ENCODE measurements around the gene TMEM239. TPM values are rescaled to one million over a fixed set of nuclear protein-coding genes. Genes with fewer than 3 reads are reported as not detected.

TMEM239 gene
- total and polyA plus RNA-seq, 2 donors = under 0.01 to 0.05 TPM

GRCh38 chr20:2798095-2798805 is 17.9 kb upstream of the TMEM239 start:
- Histone ChIP-seq H3K4me1 (ENCODE audit: control insufficient read depth in 2 of 2, insufficient read depth in 2 of 2, low read length in 2 of 2) (peaks cover 10 to 25% of the 10 kb centered on the region in 2 donors), H3K9me3 (ENCODE audit: control insufficient read depth in 2 of 2, insufficient read depth in 1 of 2, low read length in 1 of 2) (peaks cover 0 to 12% of the 10 kb centered on the region in 2 donors), H3K27me3 (ENCODE audit: control insufficient read depth in 2 of 2, insufficient read depth in 1 of 2, low read length in 1 of 2) (peaks cover 31 to 50% of the 10 kb centered on the region in 2 donors), H3K4me3 (ENCODE audit: low read length in 2 of 2) (no peak overlapping the region), H3K36me3 (ENCODE audit: control insufficient read depth in 2 of 2, insufficient read depth in 2 of 2, low read length in 1 of 2) (peaks cover 9 to 12% of the 10 kb centered on the region in 2 donors), H3K27ac (ENCODE audit: low read depth in 1 of 2, low read length in 1 of 2) (no peak overlapping the region)
- DNase-seq (ENCODE audit: low read depth in 6 of 9, low spot score in 9 of 9) = no peak
- 96% methylated on average over 19 of the region's 19 CpGs for WGBS

DNA sequence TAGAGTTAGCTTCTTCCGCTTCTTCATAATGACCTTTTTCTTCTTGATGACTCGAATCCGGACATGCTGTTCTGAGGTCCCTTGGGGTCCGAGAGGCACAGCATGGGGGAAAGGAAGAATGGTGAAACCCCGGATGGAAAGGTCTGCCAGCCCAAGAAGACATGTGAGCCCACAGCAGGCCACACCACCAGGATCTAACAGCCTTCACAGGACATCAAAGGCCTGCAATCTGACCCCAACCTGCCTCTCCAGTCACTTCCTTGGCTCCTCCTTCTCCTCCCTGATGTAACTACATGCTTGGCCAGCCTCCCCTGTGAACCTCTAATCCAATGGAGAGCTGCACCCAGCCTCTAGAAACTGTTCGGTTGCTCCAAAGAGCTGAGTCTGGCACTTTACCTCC is 17.4 kb upstream of the TMEM239 start:
- 95% methylated on average over 6 of the region's 6 CpGs for WGBS
- H3K4me1 ChIP-seq (ENCODE audit: control insufficient read depth in 2 of 2, insufficient read depth in 2 of 2, low read length in 2 of 2) = peaks cover 10 to 25% of the 10 kb centered on the region in 2 donors
- H3K36me3 ChIP-seq (ENCODE audit: control insufficient read depth in 2 of 2, insufficient read depth in 2 of 2, low read length in 1 of 2) = peaks cover 9 to 12% of the 10 kb centered on the region in 2 donors
- H3K27ac ChIP-seq (ENCODE audit: low read depth in 1 of 2, low read length in 1 of 2) = no peak overlapping the region
- no peak for DNase-seq (ENCODE audit: low read depth in 6 of 9, low spot score in 9 of 9)
- peaks cover 37 to 56% of the 10 kb centered on the region in 2 donors for H3K27me3 ChIP-seq (ENCODE audit: control insufficient read depth in 2 of 2, insufficient read depth in 1 of 2, low read length in 1 of 2)
- peak overlapping the region in 1 of 2 donors; percentile 65 for H3K4me3 ChIP-seq (ENCODE audit: low read length in 2 of 2)
- peaks cover 0 to 12% of the 10 kb centered on the region in 2 donors for H3K9me3 ChIP-seq (ENCODE audit: control insufficient read depth in 2 of 2, insufficient read depth in 1 of 2, low read length in 1 of 2)

- Histone ChIP-seq H3K9me3 (ENCODE audit: control insufficient read depth in 2 of 2, insufficient read depth in 1 of 2, low read length in 1 of 2) (peaks cover 0 to 12% of the 10 kb centered on the region in 2 donors), H3K27ac (ENCODE audit: low read depth in 1 of 2, low read length in 1 of 2) (no peak overlapping the region), H3K4me1 (ENCODE audit: control insufficient read depth in 2 of 2, insufficient read depth in 2 of 2, low read length in 2 of 2) (peaks cover 10 to 25% of the 10 kb centered on the region in 2 donors), H3K4me3 (ENCODE audit: low read length in 2 of 2) (peak overlapping the region; percentile 61 to 65), H3K27me3 (ENCODE audit: control insufficient read depth in 2 of 2, insufficient read depth in 1 of 2, low read length in 1 of 2) (peaks cover 41 to 60% of the 10 kb centered on the region in 2 donors), H3K36me3 (ENCODE audit: control insufficient read depth in 2 of 2, insufficient read depth in 2 of 2, low read length in 1 of 2) (peaks cover 9 to 12% of the 10 kb centered on the region in 2 donors)
- WGBS = 37% methylated on average over 9 of the region's 9 CpGs
- peak in 1 of 9 donors; percentile 7 for DNase-seq (ENCODE audit: low read depth in 6 of 9, low spot score in 9 of 9)
Observed at GRCh38 chr20:2799271-2799670, 16.9 kb upstream of the TMEM239 start.

GRCh38 chr20:2799688-2800520 is 16.3 kb upstream of the TMEM239 start:
- WGBS = 2% methylated on average over 61 of the region's 61 CpGs
- H3K4me1 ChIP-seq (ENCODE audit: control insufficient read depth in 2 of 2, insufficient read depth in 2 of 2, low read length in 2 of 2) = peaks cover 10 to 25% of the 10 kb centered on the region in 2 donors
- peak in 3 of 9 donors; percentile 17 to 57 (median 25) for DNase-seq (ENCODE audit: low read depth in 6 of 9, low spot score in 9 of 9)
- H3K4me3 ChIP-seq (ENCODE audit: low read length in 2 of 2) = peak overlapping the region; percentile 61 to 65
- peaks cover 9 to 12% of the 10 kb centered on the region in 2 donors for H3K36me3 ChIP-seq (ENCODE audit: control insufficient read depth in 2 of 2, insufficient read depth in 2 of 2, low read length in 1 of 2)
- H3K27ac ChIP-seq (ENCODE audit: low read depth in 1 of 2, low read length in 1 of 2) = peak overlapping the region in 1 of 2 donors; percentile 8
- peaks cover 0 to 12% of the 10 kb centered on the region in 2 donors for H3K9me3 ChIP-seq (ENCODE audit: control insufficient read depth in 2 of 2, insufficient read depth in 1 of 2, low read length in 1 of 2)
- H3K27me3 ChIP-seq (ENCODE audit: control insufficient read depth in 2 of 2, insufficient read depth in 1 of 2, low read length in 1 of 2) = peaks cover 47 to 67% of the 10 kb centered on the region in 2 donors

GRCh38 chr20:2800521-2801285 is 15.5 kb upstream of the TMEM239 start, which contains the start of gene CPXM1:
CPXM1 (minus strand) TSS chr20:2800627; CDS start chr20:2800572, 55 bp downstream.
- H3K27me3 ChIP-seq (ENCODE audit: control insufficient read depth in 2 of 2, insufficient read depth in 1 of 2, low read length in 1 of 2) = peaks cover 55 to 75% of the 10 kb centered on the region in 2 donors
- H3K4me1 ChIP-seq (ENCODE audit: control insufficient read depth in 2 of 2, insufficient read depth in 2 of 2, low read length in 2 of 2) = peaks cover 10 to 25% of the 10 kb centered on the region in 2 donors
- H3K27ac ChIP-seq (ENCODE audit: low read depth in 1 of 2, low read length in 1 of 2) = peak within 1 kb of the TSS in 1 of 2 donors; percentile 8
- under 1% methylated on average over 52 of the region's 52 CpGs for WGBS
- H3K9me3 ChIP-seq (ENCODE audit: control insufficient read depth in 2 of 2, insufficient read depth in 1 of 2, low read length in 1 of 2) = peaks cover 0 to 12% of the 10 kb centered on the region in 2 donors
- peaks cover 9 to 12% of the 10 kb centered on the region in 2 donors for H3K36me3 ChIP-seq (ENCODE audit: control insufficient read depth in 2 of 2, insufficient read depth in 2 of 2, low read length in 1 of 2)
- H3K4me3 ChIP-seq (ENCODE audit: low read length in 2 of 2) = peak within 1 kb of the TSS; percentile 61 to 65
- peak in 2 of 9 donors; percentile 12 to 39 for DNase-seq (ENCODE audit: low read depth in 6 of 9, low spot score in 9 of 9)

DNA sequence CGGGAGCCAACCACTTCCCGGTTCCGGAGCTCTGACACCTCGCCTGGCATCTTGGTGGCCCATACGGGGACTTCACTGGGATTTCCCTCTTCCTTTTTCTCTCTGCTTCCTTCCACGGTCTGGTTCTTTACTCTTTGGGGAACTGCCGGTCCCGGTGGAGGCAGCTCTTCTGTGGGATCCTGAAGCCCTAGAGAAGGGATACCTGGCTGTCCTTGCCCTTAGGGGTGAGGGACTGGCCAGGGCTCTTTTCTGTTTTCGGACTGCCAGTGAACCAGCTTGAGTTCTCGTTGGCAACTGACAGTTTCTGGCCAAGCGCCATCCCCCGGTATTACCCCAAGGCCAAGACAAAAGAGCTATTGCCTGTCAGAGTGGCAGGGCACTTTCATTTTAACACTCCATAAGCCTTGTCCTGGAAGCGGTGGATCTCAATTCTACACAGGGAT is 14.9 kb upstream of the TMEM239 start:
- 6% methylated on average over 13 of the region's 13 CpGs for WGBS
- peak overlapping the region; percentile 20 to 26 for H3K4me3 ChIP-seq (ENCODE audit: low read length in 2 of 2)

GRCh38 chr20:2804041-2804828 is 11.9 kb upstream of the TMEM239 start:
- Histone ChIP-seq H3K4me3 (ENCODE audit: low read length in 2 of 2) (no peak overlapping the region), H3K36me3 (ENCODE audit: control insufficient read depth in 2 of 2, insufficient read depth in 2 of 2, low read length in 1 of 2) (no peaks in the 10 kb centered on the region), H3K9me3 (ENCODE audit: control insufficient read depth in 2 of 2, insufficient read depth in 1 of 2, low read length in 1 of 2) (peaks cover 0 to 12% of the 10 kb centered on the region in 2 donors), H3K27me3 (ENCODE audit: control insufficient read depth in 2 of 2, insufficient read depth in 1 of 2, low read length in 1 of 2) (peaks cover 68 to 96% of the 10 kb centered on the region in 2 donors), H3K27ac (ENCODE audit: low read depth in 1 of 2, low read length in 1 of 2) (no peak overlapping the region), H3K4me1 (ENCODE audit: control insufficient read depth in 2 of 2, insufficient read depth in 2 of 2, low read length in 2 of 2) (peaks cover 7 to 20% of the 10 kb centered on the region in 2 donors)
- 81% methylated on average over 16 of the region's 16 CpGs for WGBS
- no peak for DNase-seq (ENCODE audit: low read depth in 6 of 9, low spot score in 9 of 9)

More for the DNA sequence above, 14.9 kb upstream of the TMEM239 start:
- H3K27me3 ChIP-seq (ENCODE audit: control insufficient read depth in 2 of 2, insufficient read depth in 1 of 2, low read length in 1 of 2) = peaks cover 60 to 81% of the 10 kb centered on the region in 2 donors
- DNase-seq (ENCODE audit: low read depth in 6 of 9, low spot score in 9 of 9) = no peak
- no peak overlapping the region for H3K27ac ChIP-seq (ENCODE audit: low read depth in 1 of 2, low read length in 1 of 2)
- peaks cover 8 to 9% of the 10 kb centered on the region in 2 donors for H3K36me3 ChIP-seq (ENCODE audit: control insufficient read depth in 2 of 2, insufficient read depth in 2 of 2, low read length in 1 of 2)
- H3K4me1 ChIP-seq (ENCODE audit: control insufficient read depth in 2 of 2, insufficient read depth in 2 of 2, low read length in 2 of 2) = peaks cover 10 to 25% of the 10 kb centered on the region in 2 donors
- peaks cover 0 to 12% of the 10 kb centered on the region in 2 donors for H3K9me3 ChIP-seq (ENCODE audit: control insufficient read depth in 2 of 2, insufficient read depth in 1 of 2, low read length in 1 of 2)
